Smooth muscle cell of the pulmonary artery (primary cell): Measurements from ENCODE around the gene NSUN2. TPM values are rescaled to one million over a fixed set of nuclear protein-coding genes. Genes with fewer than 3 reads are reported as not detected.

ENCODE experiments used
- total RNA-seq: library from RNA; depleted of rRNA; stranded (reverse); fragments of >200 nt; gene quantifications from 2 replicates; pipeline ENCODE4 v1.2.3, GENCODE V29; 2014

The NSUN2 gene
- 48.1 and 64.0 TPM in 2 replicates for total RNA-seq

DNA sequence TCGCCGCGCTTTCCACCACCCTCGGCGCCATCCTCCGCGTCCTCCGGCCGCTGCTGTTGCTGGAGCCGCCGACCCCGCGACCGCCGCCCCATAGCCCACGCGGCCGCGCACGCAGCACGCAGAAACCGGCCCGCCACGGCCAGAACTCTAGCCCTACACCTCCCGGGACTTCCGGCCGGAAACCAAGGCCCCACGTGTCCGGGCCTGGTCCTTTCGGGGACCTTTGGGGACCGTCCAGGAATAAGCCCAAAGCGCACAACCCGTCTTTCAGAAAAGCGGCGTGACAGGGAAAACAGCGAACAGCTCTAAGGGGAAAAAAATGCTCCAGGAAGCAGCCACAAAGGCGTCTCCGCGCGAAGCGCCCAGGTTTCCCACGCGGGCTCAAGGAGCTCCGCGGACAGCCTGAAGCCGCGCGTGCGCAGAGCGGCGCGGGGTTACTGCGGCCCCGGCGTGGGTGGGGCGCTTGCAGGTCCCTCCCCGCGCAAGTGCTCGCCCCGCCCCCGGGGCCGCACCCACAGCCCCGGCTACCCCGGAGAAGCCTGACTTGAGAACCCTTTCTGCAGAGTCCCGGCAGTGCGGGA lies at the start of gene NSUN2, which contains the start of gene SRD5A1:
Gene NSUN2 (minus strand): TSS at position 157 of the 581 bp plus-strand sequence. CDS start 65 bp downstream, at position 92.
Gene SRD5A1 (plus strand): TSS at position 553 of the 581 bp plus-strand sequence. CDS start 137 bp downstream, outside the sequence.

Other genes with a start within 250 kb of the NSUN2 start
- 0.03 and 0.20 TPM in 2 replicates for gene UBE2QL1, start 184.2 kb downstream of the NSUN2 start, total RNA-seq
- 21.2 and 33.9 TPM in 2 replicates for gene SRD5A1, start 396 bp upstream of the NSUN2 start, total RNA-seq
- gene TENT4A, start 80.4 kb upstream of the NSUN2 start, total RNA-seq: 15.7 and 18.2 TPM in 2 replicates